HG02642 (cell line): ENCODE results near the gene CSN1S1.

ENCODE experiments used
- ATAC-seq: cut with Tn5 transposase; IDR thresholded peaks from one replicate; pipeline ENCODE4 v1.9.1; 2021; ENCODE audit warnings: mild to moderate bottlenecking; ENCODE audit not compliant: unreplicated experiment, poor library complexity

Gene CSN1S1

GRCh38 chr4:69986663-69987062 is 55.8 kb downstream of the CSN1S1 start:
- ATAC-seq, result no peak

- no peak for ATAC-seq
Measured at GRCh38 chr4:69991016-69991415, 60.1 kb downstream of the CSN1S1 start.

- no peak for ATAC-seq
Measured at GRCh38 chr4:69994782-69995181, 63.9 kb downstream of the CSN1S1 start.

GRCh38 chr4:69995526-69996016 is 64.7 kb downstream of the CSN1S1 start, which contains the start of gene STATH:
TSS of gene STATH (plus strand) at chr4:69995966. CDS start at chr4:69998438, 2,472 bp downstream.
- no peak for ATAC-seq
